Upper lobe of left lung (tissue), 6 donors: ENCODE measurements around the gene NDUFA6. TPM values are rescaled to one million over a fixed set of nuclear protein-coding genes. Genes with fewer than 3 reads are reported as not detected.

Source experiments
- small RNA-seq, 4 donors: library from RNA; depleted of rRNA; stranded (forward); fragments of <200 nt; gene quantifications; one replicate each; pipeline ENCODE3, GENCODE V24; 2016
- total RNA-seq, 6 donors: library from RNA; depleted of rRNA in 4 of 6; stranded (reverse); fragments of >200 nt in 4 of 6; gene quantifications; one replicate each; pipeline versions ENCODE4 v1.1.0 to v1.2.1, GENCODE V29; 2016 to 2021
- donor health status: DM: no; HTN: no; CAD: no; lungs with moderate emphysema.
- donor health status: DM: no; HTN: yes; CAD: no; lungs with severe emphysema.

NDUFA6 gene
- total RNA-seq, 6 donors from 2014 or later = 7.3 to 51.4 (median 46.4) TPM

Small RNA genes within 50 kb of the gene (small RNA-seq; reads per million reads assigned to genes)
- 0 reads per million in 4 donors for gene SNORD13P1

Other genes starting within 250 kb of the NDUFA6 start
- under 1 TPM in 1 of 6 donors, not detected in 5; 0.17 TPM for gene SHISA8, start 175.7 kb downstream of the NDUFA6 start, total RNA-seq
- 1 to 10 TPM in 1 of 6 donors, under 1 TPM in 5; 0.30 to 2.1 (median 0.78) TPM for gene TNFRSF13C, start 164.0 kb downstream of the NDUFA6 start, total RNA-seq
- 1 to 10 TPM in 5 of 6 donors, not detected in 1; 1.9 to 9.9 (median 7.3) TPM for gene CENPM, start 143.6 kb downstream of the NDUFA6 start, total RNA-seq
- gene SEPTIN3, start 121.3 kb downstream of the NDUFA6 start, total RNA-seq = 1 to 10 TPM in 5 of 6 donors, under 1 TPM in 1; 0.79 to 1.6 (median 1.3) TPM
- gene WBP2NL, start 92.0 kb downstream of the NDUFA6 start, total RNA-seq = 1 to 10 TPM in 4 of 6 donors, under 1 TPM in 2; 0.74 to 6.8 (median 2.0) TPM
- gene NAGA, start 20.0 kb downstream of the NDUFA6 start, total RNA-seq = 10 to 100 TPM; 25.5 to 42.3 (median 34.4) TPM
- gene PHETA2, start 16.5 kb downstream of the NDUFA6 start, total RNA-seq = 10 to 100 TPM in 5 of 6 donors, 1 to 10 TPM in 1; 7.3 to 18.5 (median 13.6) TPM
- gene SMDT1, start 11.1 kb downstream of the NDUFA6 start, total RNA-seq = 100 to 1,000 TPM in 1 of 6 donors, 10 to 100 TPM in 5; 11.2 to 135 (median 27.2) TPM
- gene CYP2D6, start 40.0 kb upstream of the NDUFA6 start, total RNA-seq = 1 to 10 TPM in 4 of 6 donors, under 1 TPM in 2; 0.46 to 4.2 (median 1.9) TPM
- gene TCF20, start 179.9 kb upstream of the NDUFA6 start, total RNA-seq = 10 to 100 TPM; 27.5 to 49.9 (median 45.1) TPM